A549 (cell line): ENCODE data around the gene GJD3. TPM values are rescaled to one million over a fixed set of nuclear protein-coding genes. Genes with fewer than 3 reads are reported as not detected.

Experiments
- ATAC-seq, 2 experiments: fragments of 200-7000 bp in 1 of 2; fragments of >200 bp in 1 of 2; cut with Nextera tagmentation in 1 of 2; cut with Tn5 transposase in 1 of 2; 3 replicates each; pipeline versions ENCODE4 v1.8.0 to v1.9.1; 2018 to 2020; ENCODE audit warnings: mild to moderate bottlenecking in 1 of 2, moderate library complexity in 1 of 2
- CTCF ChIA-PET: fragments of 300-600 bp; sonication (Branson Sonifier 250); formaldehyde crosslinking; extraction: SDS; loops from one replicate; lab custom pipeline; 2021; ENCODE audit warnings: antibody characterized with exemption, inconsistent platforms; lab: Yijun Ruan, JAX
- POLR2A ChIA-PET: fragments of 350-600 bp; formaldehyde crosslinking; extraction: SDS; loops from one replicate; lab custom pipeline; 2021; ENCODE audit warnings: antibody characterized with exemption, inconsistent platforms; lab: Yijun Ruan, JAX
- DNase-seq, 2 experiments: peaks; one replicate each; pipeline versions ENCODE4 v3.0.0 to v3.0.0-alpha.2; 2011 to 2016; ENCODE audit warnings: low read depth in 1 of 2, low spot score in 1 of 2
- FAIRE-seq: peaks from 2 replicates; lab custom pipeline; 2011; peaks lifted over from hg19 to GRCh38; lab: Jason Lieb, UNC
- H3K27ac ChIP-seq, 2 experiments: fragments of >200 bp; sonication (Bioruptor Twin); formaldehyde crosslinking; 3 replicates each; pipeline ENCODE4 v1.5.1; 2016 to 2017
- H3K4me1 ChIP-seq: fragments of >200 bp; sonication (Bioruptor Twin); formaldehyde crosslinking; 3 replicates; pipeline ENCODE4 v1.6.1; 2016
- H3K4me2 ChIP-seq: fragments of >200 bp; sonication (Bioruptor Twin); formaldehyde crosslinking; 3 replicates; pipeline ENCODE4 v1.6.1; 2016
- H3K4me3 ChIP-seq: fragments of >200 bp; sonication (Bioruptor Twin); formaldehyde crosslinking; 3 replicates; pipeline ENCODE4 v1.5.1; 2016
- H3K9me3 ChIP-seq: fragments of >200 bp; sonication (Bioruptor Twin); formaldehyde crosslinking; 3 replicates; pipeline ENCODE4 v1.6.1; 2016
- BHLHE40 ChIP-seq: IDR thresholded peaks from 2 replicates; pipeline ENCODE4 v1.6.1; 2012; ENCODE audit warnings: low read depth, low read length, inconsistent platforms
- CBX2 ChIP-seq: fragments of 200-600 bp; sonication (generic); IDR thresholded peaks from 2 replicates; pipeline ENCODE4 v1.6.1; 2016; ENCODE audit warnings: low read depth, mild to moderate bottlenecking, borderline replicate concordance
- CHD2 ChIP-seq: fragments of 150-350 bp; IDR thresholded peaks from 2 replicates; pipeline ENCODE4 v1.6.1; 2014; ENCODE audit warnings: low read length; ENCODE audit not compliant: partially characterized antibody
- EHMT2 ChIP-seq: fragments of 200-600 bp; sonication (generic); IDR thresholded peaks from 2 replicates; pipeline ENCODE4 v1.6.1; 2016; ENCODE audit warnings: antibody characterized with exemption, low read depth, mild to moderate bottlenecking, moderate library complexity
- EP300 ChIP-seq, 2 experiments: fragments of >200 bp; sonication (Bioruptor Twin); formaldehyde crosslinking; IDR thresholded peaks; 2 replicates in 1 of 2; 3 replicates in 1 of 2; pipeline ENCODE4 v1.6.1; 2016 to 2017
- FOSB ChIP-seq: fragments of 250-450 bp; sonication (Bioruptor Pico); IDR thresholded peaks from 2 replicates; pipeline ENCODE4 v1.5.0; 2020; ENCODE audit warnings: mild to moderate bottlenecking, moderate library complexity
- GATA3 ChIP-seq: IDR thresholded peaks from 2 replicates; pipeline ENCODE4 v1.6.1; 2012; ENCODE audit warnings: borderline replicate concordance
- HDAC2 ChIP-seq: fragments of 200-600 bp; sonication (generic); IDR thresholded peaks from 2 replicates; pipeline ENCODE4 v1.6.1; 2016
- HOXA7 ChIP-seq: fragments of 250-450 bp; sonication (Bioruptor Pico); IDR thresholded peaks from 2 replicates; pipeline ENCODE4 v1.5.0; 2020; ENCODE audit warnings: mild to moderate bottlenecking, moderate library complexity
- HOXB5 ChIP-seq: fragments of 250-450 bp; sonication (Bioruptor Pico); IDR thresholded peaks from 2 replicates; pipeline ENCODE4 v1.5.0; 2020; ENCODE audit warnings: mild to moderate bottlenecking, moderate library complexity
- JUN ChIP-seq, 2 experiments: fragments of >200 bp; sonication (Bioruptor Twin); formaldehyde crosslinking; IDR thresholded peaks; 2 replicates in 1 of 2; 3 replicates in 1 of 2; pipeline ENCODE4 v1.6.1; 2016 to 2017
- KDM1A ChIP-seq: fragments of 200-600 bp; sonication (generic); IDR thresholded peaks from 2 replicates; pipeline ENCODE4 v1.6.1; 2016; ENCODE audit warnings: low read depth, mild to moderate bottlenecking
- MAFK ChIP-seq: fragments of 450-650 bp; IDR thresholded peaks from 2 replicates; pipeline ENCODE4 v1.6.1; 2014; ENCODE audit not compliant: partially characterized antibody
- MAZ ChIP-seq: fragments of 150-350 bp; IDR thresholded peaks from 2 replicates; pipeline ENCODE4 v1.6.1; 2014; ENCODE audit warnings: antibody characterized with exemption, low read depth, low read length, borderline replicate concordance
- NPAS2 ChIP-seq: fragments of 250-450 bp; sonication (Bioruptor Pico); IDR thresholded peaks from 2 replicates; pipeline ENCODE4 v1.8.0; 2022; ENCODE audit warnings: mild to moderate bottlenecking, moderate library complexity, borderline replicate concordance
- NR3C1 ChIP-seq: fragments of >200 bp; sonication (Bioruptor Twin); formaldehyde crosslinking; IDR thresholded peaks from 3 replicates; pipeline ENCODE4 v1.6.1; 2017
- PHF8 ChIP-seq: fragments of 200-600 bp; sonication (generic); IDR thresholded peaks from 2 replicates; pipeline ENCODE4 v1.6.1; 2016; ENCODE audit warnings: low read depth, mild to moderate bottlenecking, antibody characterized with exemption, moderate library complexity, borderline replicate concordance
- RCOR1 ChIP-seq: fragments of 150-350 bp; IDR thresholded peaks from 2 replicates; pipeline ENCODE4 v1.6.1; 2014; ENCODE audit warnings: antibody characterized with exemption, low read length, low read depth
- SREBF2 ChIP-seq: fragments of 450-650 bp; IDR thresholded peaks from 2 replicates; pipeline ENCODE4 v1.6.1; 2014; ENCODE audit warnings: mild to moderate bottlenecking, moderate library complexity
- TFCP2L1 ChIP-seq: fragments of 250-450 bp; sonication (Bioruptor Pico); IDR thresholded peaks from 2 replicates; pipeline ENCODE4 v1.5.0; 2021; ENCODE audit warnings: mild to moderate bottlenecking
- WGBS: methylation state at CpG from one replicate; pipeline ENCODE4 v1.1.6; 2017; ENCODE audit errors: missing lambda C conversion rate; 5-methylcytosine and 5-hydroxymethylcytosine counted together
- polyA plus RNA-seq, 4 experiments: library from polyadenylated mRNA; depleted of rRNA in 3 of 4; stranded (reverse); fragments of >200 nt; fragmentation: RNase III in 1 of 4; extraction: RNeasy Plus Mini Kit Qiagen cat#74134 plus additional on column Dnase treatment in 1 of 4; gene quantifications; 2 replicates in 3 of 4; 3 replicates in 1 of 4; pipeline ENCODE4 v1.2.3, GENCODE V29; 2011 to 2017
- TF ChIP-seq, protein P1 (sequence below): IDR thresholded peaks from 2 replicates; pipeline ENCODE4 v1.6.1; 2012; ENCODE audit warnings: low read depth, borderline replicate concordance
- TF ChIP-seq, protein P2 (sequence below): IDR thresholded peaks from 2 replicates; pipeline ENCODE4 v1.6.1; 2012
- TF ChIP-seq, protein P3 (sequence below): fragments of >200 bp; sonication (Bioruptor Twin); formaldehyde crosslinking; IDR thresholded peaks from 2 replicates; pipeline ENCODE4 v1.6.1; 2016
- TF ChIP-seq, protein P4 (sequence below): fragments of 450-650 bp; IDR thresholded peaks from 2 replicates; pipeline ENCODE4 v1.6.1; 2014; ENCODE audit warnings: antibody characterized with exemption
- TF ChIP-seq, protein P5 (sequence below): IDR thresholded peaks from 2 replicates; pipeline ENCODE4 v1.6.1; 2012

The GJD3 gene
- polyA plus RNA-seq, 2 of the 4 experiments (the other 2 are of a cell fraction): 0.09 to 0.40 TPM

DNA sequence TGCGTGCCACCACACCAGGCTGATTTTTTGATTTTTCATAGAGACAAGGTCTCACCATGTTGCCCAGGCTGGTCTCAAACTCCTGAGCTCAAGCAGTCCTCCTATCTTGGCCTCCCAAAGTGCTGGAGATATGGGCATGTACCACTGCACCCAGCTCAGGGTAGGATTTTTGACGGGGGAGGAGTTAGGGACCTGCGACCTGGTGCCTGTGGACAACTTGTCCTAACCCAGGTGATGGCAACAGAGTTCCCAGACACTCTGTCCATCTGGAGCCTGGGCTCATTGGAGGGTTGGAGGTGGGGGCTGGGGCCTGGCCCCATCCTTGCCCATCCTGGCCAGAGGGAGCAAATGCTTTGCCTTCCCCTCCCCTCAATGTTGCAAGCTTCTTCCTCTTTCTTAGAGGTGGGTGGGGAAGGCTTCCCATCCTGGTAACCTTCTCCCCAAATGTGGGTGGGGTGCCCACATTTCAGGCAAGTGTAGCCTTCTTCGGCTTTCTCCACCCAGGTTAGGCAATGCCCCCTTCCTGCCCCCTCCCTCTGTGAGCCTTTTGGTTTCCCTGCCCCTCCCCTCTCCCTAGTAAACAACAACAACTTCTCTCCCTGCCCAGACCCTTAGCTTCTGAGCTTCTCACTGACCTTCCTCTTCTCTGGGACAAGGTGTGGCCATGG lies 30.6 kb downstream of the GJD3 start:
- no peak for ATAC-seq
- H3K4me1 ChIP-seq: peaks cover 74% of the 10 kb centered on the region
- H3K4me2 ChIP-seq: peak overlapping the region; percentile 72
- FAIRE-seq: no peak
- ChIA-PET POLR2A (no interaction called here), CTCF (interaction anchor here (0.9 to 50.4 kb wide), 6 partner anchors 10 to 1328 kb away, joined by 3 to 2395 read pairs (median 5); partner anchors contain the start of genes CDC6, GJD3 and RARA)
- DNase-seq: no peak
- WGBS: 95% methylated on average over 4 of the region's 4 CpGs
- peak overlapping the region; percentile 66 to 79; a peak in 5 of 6 replicates for H3K27ac ChIP-seq
- no peak for TF ChIP-seq BHLHE40
- no peak for TF ChIP-seq CHD2
- TF ChIP-seq MAZ: no peak
- H3K9me3 ChIP-seq: no peaks in the 10 kb centered on the region
- no peak overlapping the region for H3K4me3 ChIP-seq

DNA sequence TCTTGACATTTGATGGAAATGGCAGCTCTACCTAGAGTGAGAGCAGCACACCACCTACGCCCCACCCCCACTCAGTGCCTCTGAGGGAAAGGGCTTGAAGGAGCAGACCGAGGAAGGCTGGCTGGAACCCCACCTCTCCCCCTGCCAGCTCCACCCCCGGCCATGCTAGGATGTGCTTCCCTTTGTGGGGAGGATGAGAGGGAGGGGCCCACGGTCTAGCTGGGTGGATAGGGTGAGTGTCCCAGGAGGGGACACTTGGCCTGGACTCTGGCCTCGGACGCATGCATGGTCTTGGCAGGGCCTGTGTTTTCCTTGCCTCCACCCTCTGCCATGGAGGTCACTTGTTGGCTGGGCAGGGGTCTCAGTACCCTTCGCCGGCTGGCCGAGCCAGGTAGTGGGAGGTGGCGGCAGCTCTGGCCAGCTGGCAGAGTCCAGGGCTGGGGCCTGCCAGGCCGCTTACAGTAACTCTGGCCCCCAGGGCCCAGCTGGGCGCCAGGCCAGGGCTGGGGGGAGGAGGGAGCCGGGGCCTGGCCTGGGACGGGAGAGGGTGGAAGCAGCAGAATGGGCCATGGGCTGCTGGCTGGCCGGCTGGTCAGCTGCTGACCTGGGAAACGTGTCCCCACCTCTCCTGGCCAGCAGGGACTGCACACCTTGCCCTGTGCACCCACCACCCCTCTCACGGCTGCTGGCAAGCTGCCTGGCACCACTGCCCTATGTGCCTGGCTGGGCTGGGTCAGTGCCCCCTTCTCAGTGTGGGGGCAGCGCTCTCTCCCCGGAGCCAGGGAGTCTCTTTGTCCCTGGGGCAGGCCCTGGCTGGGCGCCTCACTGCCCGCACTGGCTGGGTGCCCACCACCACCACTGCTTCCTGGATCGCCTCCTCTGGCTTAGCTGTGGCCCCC lies 32.5 kb downstream of the GJD3 start:
- peaks cover 86% of the 10 kb centered on the region for H3K4me1 ChIP-seq
- peak in 1 of 2 experiments; percentile 75 for DNase-seq
- 34% methylated on average over 20 of the region's 22 CpGs for WGBS
- TF ChIP-seq PHF8 (no peak), FOSB (CRISPR knock-in tag) (no peak), KDM1A (no peak), HDAC2 (no peak), EP300 (IDR thresholded peaks at IDR 0.05) (peak in 1 of 2 experiments; percentile 31; a peak in 1 of 5 replicates), GATA3 (no peak; the same call in 1 of the 2 replicates), JUN (IDR thresholded peaks at IDR 0.05) (peak in 1 of 2 experiments; percentile 63; a peak in 2 of 5 replicates), HOXB5 (peak; percentile 25; the same call in 1 of the 2 replicates)
- TF ChIP-seq, protein P1, sequence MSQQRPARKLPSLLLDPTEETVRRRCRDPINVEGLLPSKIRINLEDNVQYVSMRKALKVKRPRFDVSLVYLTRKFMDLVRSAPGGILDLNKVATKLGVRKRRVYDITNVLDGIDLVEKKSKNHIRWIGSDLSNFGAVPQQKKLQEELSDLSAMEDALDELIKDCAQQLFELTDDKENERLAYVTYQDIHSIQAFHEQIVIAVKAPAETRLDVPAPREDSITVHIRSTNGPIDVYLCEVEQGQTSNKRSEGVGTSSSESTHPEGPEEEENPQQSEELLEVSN: no peak
- TF ChIP-seq, protein P2, sequence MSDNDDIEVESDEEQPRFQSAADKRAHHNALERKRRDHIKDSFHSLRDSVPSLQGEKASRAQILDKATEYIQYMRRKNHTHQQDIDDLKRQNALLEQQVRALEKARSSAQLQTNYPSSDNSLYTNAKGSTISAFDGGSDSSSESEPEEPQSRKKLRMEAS: peak; percentile 18; the same call in 1 of the 2 replicates
- TF ChIP-seq, all 56 proteins: peak for 4
- POLR2A ChIA-PET: interaction anchor here (0.6 to 1.7 kb wide), 3 partner anchors 12 to 1357 kb away, joined by 3 to 8 read pairs (median 3); partner anchors contain the start of gene EIF1
- CTCF ChIA-PET: interaction anchor here (1.3 to 50.4 kb wide), 4 partner anchors 13 to 130 kb away, joined by 4 to 2395 read pairs (median 538); partner anchors contain the start of genes CDC6, GJD3 and RARA
- no peaks in the 10 kb centered on the region for H3K9me3 ChIP-seq
- FAIRE-seq (no peak), ATAC-seq (peak; percentile 62 to 76)
- peak overlapping the region; percentile 75 for H3K4me2 ChIP-seq
- H3K27ac ChIP-seq: peak overlapping the region; percentile 74 to 82
- no peak overlapping the region for H3K4me3 ChIP-seq

DNA sequence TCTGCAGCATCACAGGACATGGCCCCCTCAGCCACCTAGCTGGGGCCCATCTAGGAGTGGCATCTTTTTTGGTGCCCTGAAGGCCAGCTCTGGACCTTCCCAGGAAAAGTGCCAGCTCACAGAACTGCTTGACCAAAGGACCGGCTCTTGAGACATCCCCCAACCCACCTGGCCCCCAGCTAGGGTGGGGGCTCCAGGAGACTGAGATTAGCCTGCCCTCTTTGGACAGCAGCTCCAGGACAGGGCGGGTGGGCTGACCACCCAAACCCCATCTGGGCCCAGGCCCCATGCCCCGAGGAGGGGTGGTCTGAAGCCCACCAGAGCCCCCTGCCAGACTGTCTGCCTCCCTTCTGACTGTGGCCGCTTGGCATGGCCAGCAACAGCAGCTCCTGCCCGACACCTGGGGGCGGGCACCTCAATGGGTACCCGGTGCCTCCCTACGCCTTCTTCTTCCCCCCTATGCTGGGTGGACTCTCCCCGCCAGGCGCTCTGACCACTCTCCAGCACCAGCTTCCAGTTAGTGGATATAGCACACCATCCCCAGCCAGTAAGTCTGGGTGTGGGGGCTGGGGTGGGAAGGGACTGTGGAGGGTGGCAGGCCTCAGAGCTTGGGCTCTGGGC lies 33.6 kb downstream of the GJD3 start:
- Histone ChIP-seq H3K4me3 (peak overlapping the region; percentile 12; the same call in 1 of the 3 replicates), H3K4me1 (peaks cover 93% of the 10 kb centered on the region), H3K9me3 (no peaks in the 10 kb centered on the region), H3K4me2 (peak overlapping the region; percentile 75), H3K27ac (peak overlapping the region; percentile 74 to 82)
- DNase-seq: no peak
- CTCF ChIA-PET: interaction anchor here (0.8 to 50.4 kb wide), 5 partner anchors 12 to 131 kb away, joined by 3 to 2395 read pairs (median 7); partner anchors contain the start of genes CDC6, GJD3 and RARA
- 86% methylated on average over 10 of the region's 10 CpGs for WGBS
- no peak for ATAC-seq
- POLR2A ChIA-PET: interaction anchor here (0.6 to 1.7 kb wide), 4 partner anchors 11 to 1358 kb away, joined by 3 to 8 read pairs (median 3); partner anchors contain the start of gene EIF1
- FAIRE-seq: no peak
- TF ChIP-seq NPAS2 (CRISPR knock-in tag) (no peak), NR3C1 (no peak), TFCP2L1 (CRISPR knock-in tag) (no peak), EHMT2 (no peak), RCOR1 (no peak), SREBF2 (no peak), CBX2 (no peak), HOXA7 (no peak), MAFK (no peak), CHD2 (no peak)
- TF ChIP-seq, protein P1: no peak
- TF ChIP-seq, protein P3, sequence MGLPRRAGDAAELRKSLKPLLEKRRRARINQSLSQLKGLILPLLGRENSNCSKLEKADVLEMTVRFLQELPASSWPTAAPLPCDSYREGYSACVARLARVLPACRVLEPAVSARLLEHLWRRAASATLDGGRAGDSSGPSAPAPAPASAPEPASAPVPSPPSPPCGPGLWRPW: no peak
- TF ChIP-seq, protein P4, sequence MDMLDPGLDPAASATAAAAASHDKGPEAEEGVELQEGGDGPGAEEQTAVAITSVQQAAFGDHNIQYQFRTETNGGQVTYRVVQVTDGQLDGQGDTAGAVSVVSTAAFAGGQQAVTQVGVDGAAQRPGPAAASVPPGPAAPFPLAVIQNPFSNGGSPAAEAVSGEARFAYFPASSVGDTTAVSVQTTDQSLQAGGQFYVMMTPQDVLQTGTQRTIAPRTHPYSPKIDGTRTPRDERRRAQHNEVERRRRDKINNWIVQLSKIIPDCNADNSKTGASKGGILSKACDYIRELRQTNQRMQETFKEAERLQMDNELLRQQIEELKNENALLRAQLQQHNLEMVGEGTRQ: no peak
- TF ChIP-seq, protein P5, sequence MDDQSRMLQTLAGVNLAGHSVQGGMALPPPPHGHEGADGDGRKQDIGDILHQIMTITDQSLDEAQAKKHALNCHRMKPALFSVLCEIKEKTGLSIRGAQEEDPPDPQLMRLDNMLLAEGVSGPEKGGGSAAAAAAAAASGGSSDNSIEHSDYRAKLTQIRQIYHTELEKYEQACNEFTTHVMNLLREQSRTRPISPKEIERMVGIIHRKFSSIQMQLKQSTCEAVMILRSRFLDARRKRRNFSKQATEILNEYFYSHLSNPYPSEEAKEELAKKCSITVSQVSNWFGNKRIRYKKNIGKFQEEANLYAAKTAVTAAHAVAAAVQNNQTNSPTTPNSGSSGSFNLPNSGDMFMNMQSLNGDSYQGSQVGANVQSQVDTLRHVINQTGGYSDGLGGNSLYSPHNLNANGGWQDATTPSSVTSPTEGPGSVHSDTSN: no peak
